ENCODE measurements around the gene VENTX. TPM values are rescaled to one million over a fixed set of nuclear protein-coding genes. Genes with fewer than 3 reads are reported as not detected.

Gene VENTX
- total RNA-seq, 2 donors from 2014 or later = 0.26 TPM; not detected in 1

DNA sequence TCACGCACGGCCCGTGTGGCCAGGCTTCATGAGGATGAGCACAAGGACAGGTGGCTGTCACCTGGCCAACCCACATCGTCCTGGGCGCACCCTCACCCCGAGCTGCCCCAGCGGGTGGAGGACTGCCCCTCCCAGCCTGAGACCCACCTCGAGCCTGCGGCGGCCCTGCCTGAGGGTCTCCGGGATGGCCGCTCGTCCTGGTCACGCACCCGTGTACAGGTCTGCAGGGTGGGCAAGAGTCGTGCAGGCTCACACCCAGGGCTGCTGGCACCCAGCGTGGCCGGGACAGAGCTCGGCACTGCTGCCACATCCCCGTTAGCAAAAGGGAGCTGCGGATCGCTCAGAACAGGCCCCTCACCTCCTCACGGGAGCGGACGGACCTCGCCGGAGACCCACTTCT is 22.1 kb upstream of the VENTX start:
- Histone ChIP-seq H3K4me1 (no peaks in the 10 kb centered on the region), H3K4me3 (no peak overlapping the region), H3K27me3 (peaks cover 0 to 3% of the 10 kb centered on the region in 2 donors), H3K9me3 (no peaks in the 10 kb centered on the region), H3K36me3 (replicated peaks in 1 of 2; ENCODE audit: insufficient read depth in 1 of 2, low read depth in 2 of 2) (no peaks in the 10 kb centered on the region), H3K27ac (no peak overlapping the region)
- WGBS, 2 donors = 80 to 85% methylated on average over 11 to 27 of the region's 27 CpGs
- no peak for DNase-seq
- intact Hi-C loops (cut with DNase I) = no loop called here
- ATAC-seq = no peak
- TF ChIP-seq CTCF (IDR thresholded peaks at IDR 0.05) (no peak), POLR2A (IDR thresholded peaks at IDR 0.05) (no peak)

- TF ChIP-seq CTCF (IDR thresholded peaks at IDR 0.05) (no peak), POLR2A (IDR thresholded peaks at IDR 0.05) (no peak)
- H3K27me3 ChIP-seq = peaks cover 0 to 3% of the 10 kb centered on the region in 2 donors
- no peaks in the 10 kb centered on the region for H3K9me3 ChIP-seq
- H3K4me1 ChIP-seq = no peaks in the 10 kb centered on the region
- H3K27ac ChIP-seq = no peak overlapping the region
- H3K36me3 ChIP-seq (replicated peaks in 1 of 2; ENCODE audit: insufficient read depth in 1 of 2, low read depth in 2 of 2) = no peaks in the 10 kb centered on the region
- ATAC-seq (no peak), DNase-seq (no peak)
- 70 to 71% methylated on average over 26 of the region's 26 CpGs for WGBS, 2 donors
- H3K4me3 ChIP-seq = no peak overlapping the region
- intact Hi-C loops (cut with DNase I) = no loop called here
Observed at GRCh38 chr10:133216776-133217175, 20.9 kb upstream of the VENTX start.

GRCh38 chr10:133217800-133218589 is 19.7 kb upstream of the VENTX start:
- intact Hi-C loops (cut with DNase I) = no loop called here

DNA sequence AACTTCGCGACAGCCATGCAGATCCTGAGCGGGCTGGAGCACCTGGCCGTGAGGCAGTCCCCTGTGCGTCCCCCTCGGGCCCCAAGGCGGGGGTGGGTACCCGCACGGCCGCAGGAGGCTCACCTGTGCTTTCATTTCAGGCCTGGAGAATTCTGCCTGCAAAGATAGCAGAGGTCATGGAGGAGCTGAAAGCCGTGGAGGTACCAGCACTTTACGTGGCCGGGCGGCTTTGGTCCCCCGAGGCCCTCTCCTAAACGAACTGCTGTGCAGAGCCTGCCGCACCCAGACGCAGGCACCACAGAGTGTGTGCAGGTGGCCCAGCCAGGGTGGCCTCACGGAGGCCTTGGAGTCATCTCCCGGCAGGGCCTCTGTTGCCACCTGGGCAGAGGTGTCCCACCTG is 18.8 kb upstream of the VENTX start:
- ATAC-seq = no peak
- H3K9me3 ChIP-seq = no peaks in the 10 kb centered on the region
- WGBS, 2 donors = 42 to 44% methylated on average over 6 to 20 of the region's 20 CpGs
- peaks cover 0 to 3% of the 10 kb centered on the region in 2 donors for H3K27me3 ChIP-seq
- no peak overlapping the region for H3K4me3 ChIP-seq
- TF ChIP-seq CTCF (IDR thresholded peaks at IDR 0.05) = no peak
- no peak for TF ChIP-seq POLR2A (IDR thresholded peaks at IDR 0.05)
- DNase-seq = no peak
- no peak overlapping the region for H3K27ac ChIP-seq
- intact Hi-C loops (cut with DNase I) = no loop called here
- no peaks in the 10 kb centered on the region for H3K4me1 ChIP-seq
- no peaks in the 10 kb centered on the region for H3K36me3 ChIP-seq (replicated peaks in 1 of 2; ENCODE audit: insufficient read depth in 1 of 2, low read depth in 2 of 2)

More at GRCh38 chr10:133217800-133218589, 19.7 kb upstream of the VENTX start:
- no peak for DNase-seq
- peaks cover 0 to 3% of the 10 kb centered on the region in 2 donors for H3K27me3 ChIP-seq
- TF ChIP-seq CTCF (IDR thresholded peaks at IDR 0.05) (no peak), POLR2A (IDR thresholded peaks at IDR 0.05) (no peak)
- no peak overlapping the region for H3K27ac ChIP-seq
- H3K4me3 ChIP-seq = no peak overlapping the region
- 62 to 77% methylated on average over 16 to 25 of the region's 25 CpGs for WGBS, 2 donors
- no peak for ATAC-seq
- no peaks in the 10 kb centered on the region for H3K4me1 ChIP-seq
- H3K9me3 ChIP-seq = no peaks in the 10 kb centered on the region
- no peaks in the 10 kb centered on the region for H3K36me3 ChIP-seq (replicated peaks in 1 of 2; ENCODE audit: insufficient read depth in 1 of 2, low read depth in 2 of 2)

DNA sequence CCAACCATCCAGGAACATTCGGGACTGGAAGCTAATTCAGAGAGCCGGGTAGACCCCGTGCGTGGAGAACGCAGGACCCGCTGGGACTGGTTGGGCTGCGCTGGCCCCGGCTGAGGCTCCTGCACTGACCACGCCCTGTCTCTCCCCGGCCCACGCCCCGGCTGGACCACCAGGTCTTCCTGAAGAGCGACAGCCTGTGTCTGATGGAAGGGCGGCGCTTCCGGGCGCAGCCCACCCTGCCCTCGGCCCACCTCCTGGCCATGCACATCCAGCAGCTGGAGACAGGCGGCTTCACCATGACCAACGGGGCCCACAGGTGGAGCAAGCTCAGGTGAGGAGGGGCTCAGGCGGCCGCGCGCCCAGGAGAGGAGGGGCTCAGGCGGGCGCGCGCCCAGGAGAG is 17.9 kb upstream of the VENTX start:
- no peak overlapping the region for H3K27ac ChIP-seq
- no peaks in the 10 kb centered on the region for H3K4me1 ChIP-seq
- 7% methylated on average over 21 of the region's 28 CpGs; no CpG with 5 or more reads in 1 of the 2 donors for WGBS, 2 donors
- H3K9me3 ChIP-seq = no peaks in the 10 kb centered on the region
- H3K27me3 ChIP-seq = no peaks in the 10 kb centered on the region
- no peak overlapping the region for H3K4me3 ChIP-seq
- DNase-seq (no peak), ATAC-seq (no peak)
- TF ChIP-seq POLR2A (IDR thresholded peaks at IDR 0.05) (no peak), CTCF (IDR thresholded peaks at IDR 0.05) (no peak)
- H3K36me3 ChIP-seq (replicated peaks in 1 of 2; ENCODE audit: insufficient read depth in 1 of 2, low read depth in 2 of 2) = no peaks in the 10 kb centered on the region
- intact Hi-C loops (cut with DNase I) = no loop called here

All from body of pancreas (tissue), 4 donors.